K562 (cell line): ENCODE results near the gene AGFG1. TPM values are rescaled to one million over a fixed set of nuclear protein-coding genes. Genes with fewer than 3 reads are reported as not detected.
A peak's percentile ranks its signal among the peaks of the same experiment; 100 is the strongest.

Source experiments
- BCOR ChIP-seq: fragments of 450-650 bp; IDR thresholded peaks from 2 replicates; pipeline ENCODE4 v1.6.1; 2016
- DNMT1 ChIP-seq: fragments of 450-650 bp; IDR thresholded peaks from 2 replicates; pipeline ENCODE4 v1.6.1; 2016; ENCODE audit warnings: antibody characterized with exemption, mild to moderate bottlenecking
- MLLT1 ChIP-seq, 2 experiments: fragments of 450-650 bp; IDR thresholded peaks; 2 replicates each; pipeline ENCODE4 v1.6.1; 2016
- STAG1 ChIP-seq: sonication (generic); formaldehyde crosslinking; IDR thresholded peaks from 2 replicates; pipeline ENCODE4 v1.5.0; 2020; ENCODE audit warnings: missing genetic modification reagents, borderline replicate concordance
- ZNF175 ChIP-seq: fragments of 200-800 bp; sonication (Bioruptor generic); IDR thresholded peaks from 2 replicates; pipeline ENCODE4 v1.6.1; 2016; ENCODE audit warnings: low read depth, mild to moderate bottlenecking, missing genetic modification characterization, missing compliant biosample characterization
- ZNF512 ChIP-seq: IDR thresholded peaks from 2 replicates; pipeline ENCODE4 v1.6.1; 2016; ENCODE audit warnings: missing genetic modification characterization, missing compliant biosample characterization
- ZNF79 ChIP-seq: fragments of 250-450 bp; sonication (Bioruptor Pico); IDR thresholded peaks from 2 replicates; pipeline ENCODE4 v1.4.0; 2020; ENCODE audit warnings: low read depth, mild to moderate bottlenecking, moderate library complexity
- polyA plus RNA-seq, 8 experiments: library from polyadenylated mRNA; depleted of rRNA in 4 of 8; stranded (reverse) in 5 of 8; unstranded in 3 of 8; fragments of >200 nt; fragmentation: Nextera tagmentation in 2 of 8; fragmentation: Illumina TruSeq in 1 of 8; extraction: Ambion mirVana in 2 of 8; extraction: Trizol in 1 of 8; gene quantifications; 2 replicates each; pipeline versions ENCODE4 v1.2.1 to v1.2.3, GENCODE V29; 2011 to 2014; ENCODE audit warnings: inconsistent platforms in 1 of 8, missing spikeins in 1 of 8
- total RNA-seq, 7 experiments: library from RNA; depleted of rRNA in 6 of 7; stranded (reverse); fragments of >200 nt in 6 of 7; fragmentation: Illumina TruSeq in 2 of 7; extraction: Trizol in 2 of 7; gene quantifications; 2 replicates each; pipeline versions ENCODE4 v1.2.1 to v1.2.3, GENCODE V29; 2011 to 2021; ENCODE audit warnings: low replicate concordance in 1 of 7
- TF ChIP-seq, protein P1 (sequence below): sonication (generic); formaldehyde crosslinking; IDR thresholded peaks from 2 replicates; pipeline ENCODE4 v1.8.0; 2023; ENCODE audit warnings: mild to moderate bottlenecking, missing genetic modification reagents

The AGFG1 gene
- total and polyA plus RNA-seq, 9 of the 15 experiments (the other 6 are each of a cell fraction or from before 2014, with no cell fraction given), result 11.2 to 97.5 (median 36.0) TPM

GRCh38 chr2:227466887-227467600 is 4.9 kb upstream of the AGFG1 start (continued):
- no peak for TF ChIP-seq ZNF512 (tag)
- TF ChIP-seq STAG1, result no peak
- peak; percentile 88 for TF ChIP-seq BCOR
- TF ChIP-seq, protein P1, sequence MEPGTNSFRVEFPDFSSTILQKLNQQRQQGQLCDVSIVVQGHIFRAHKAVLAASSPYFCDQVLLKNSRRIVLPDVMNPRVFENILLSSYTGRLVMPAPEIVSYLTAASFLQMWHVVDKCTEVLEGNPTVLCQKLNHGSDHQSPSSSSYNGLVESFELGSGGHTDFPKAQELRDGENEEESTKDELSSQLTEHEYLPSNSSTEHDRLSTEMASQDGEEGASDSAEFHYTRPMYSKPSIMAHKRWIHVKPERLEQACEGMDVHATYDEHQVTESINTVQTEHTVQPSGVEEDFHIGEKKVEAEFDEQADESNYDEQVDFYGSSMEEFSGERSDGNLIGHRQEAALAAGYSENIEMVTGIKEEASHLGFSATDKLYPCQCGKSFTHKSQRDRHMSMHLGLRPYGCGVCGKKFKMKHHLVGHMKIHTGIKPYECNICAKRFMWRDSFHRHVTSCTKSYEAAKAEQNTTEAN, result no peak
- no peak for TF ChIP-seq MLLT1 (IDR thresholded peaks at IDR 0.05)
- no peak for TF ChIP-seq DNMT1
- TF ChIP-seq ZNF175 (CRISPR knock-in tag), result no peak
- TF ChIP-seq ZNF79 (CRISPR knock-in tag), result no peak
